Duodenal mucosa (tissue), 2 donors: ENCODE data around the gene RNU5B-1.

ENCODE experiments used
- H3K27ac ChIP-seq: one replicate; pipeline ENCODE4 v1.7.0; 2013; ENCODE audit warnings: low read depth, low read length
- H3K27me3 ChIP-seq, 2 donors: one replicate each; pipeline ENCODE4 v1.7.0; 2013; ENCODE audit warnings: low read length in 2 of 2, control low read depth in 1 of 2; ENCODE audit not compliant: insufficient read depth in 2 of 2, control insufficient read depth in 1 of 2
- H3K36me3 ChIP-seq, 2 donors: one replicate each; pipeline ENCODE4 v1.7.0; 2013; ENCODE audit warnings: low read length in 2 of 2, control low read depth in 1 of 2; ENCODE audit not compliant: insufficient read depth in 2 of 2, control insufficient read depth in 1 of 2
- H3K4me1 ChIP-seq, 2 donors: one replicate each; pipeline ENCODE4 v1.7.0; 2013; ENCODE audit warnings: low read length in 2 of 2, control low read depth in 1 of 2; ENCODE audit not compliant: insufficient read depth in 2 of 2, control insufficient read depth in 1 of 2
- H3K4me3 ChIP-seq, 2 donors: one replicate each; pipeline ENCODE4 v1.7.0; 2013; ENCODE audit warnings: low read length in 2 of 2, low read depth in 1 of 2
- H3K9ac ChIP-seq, 2 donors: one replicate each; pipeline ENCODE4 v1.7.0; 2013; ENCODE audit warnings: low read length in 2 of 2, low read depth in 1 of 2
- H3K9me3 ChIP-seq, 2 donors: one replicate each; pipeline ENCODE4 v1.7.0; 2013; ENCODE audit warnings: low read length in 2 of 2, control low read depth in 1 of 2; ENCODE audit not compliant: control insufficient read depth in 1 of 2

The RNU5B-1 gene

DNA sequence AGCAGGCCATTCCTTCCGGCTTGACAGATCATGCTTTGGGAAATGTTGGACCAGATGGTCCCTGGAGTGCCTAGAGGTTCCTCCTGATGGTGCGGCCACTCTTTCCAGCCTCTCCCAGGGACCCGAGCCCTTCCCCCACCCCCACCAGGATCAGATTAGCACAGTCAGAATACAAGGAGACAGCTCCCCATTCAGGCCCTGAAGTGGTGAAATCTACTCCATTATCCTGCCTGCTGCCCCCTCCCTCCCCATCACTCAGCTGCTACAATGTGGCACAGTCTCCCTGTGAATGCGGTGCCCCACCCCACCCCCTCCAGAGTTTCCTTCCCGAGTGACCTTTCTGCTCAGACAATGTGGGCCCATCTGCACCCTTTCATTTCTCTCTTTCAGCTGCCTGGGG, 29.4 kb downstream of the RNU5B-1 start:
- Histone ChIP-seq H3K4me1 (peaks cover 0 to 3% of the 10 kb centered on the region in 2 donors), H3K27ac (no peak overlapping the region), H3K9ac (no peak overlapping the region)

DNA sequence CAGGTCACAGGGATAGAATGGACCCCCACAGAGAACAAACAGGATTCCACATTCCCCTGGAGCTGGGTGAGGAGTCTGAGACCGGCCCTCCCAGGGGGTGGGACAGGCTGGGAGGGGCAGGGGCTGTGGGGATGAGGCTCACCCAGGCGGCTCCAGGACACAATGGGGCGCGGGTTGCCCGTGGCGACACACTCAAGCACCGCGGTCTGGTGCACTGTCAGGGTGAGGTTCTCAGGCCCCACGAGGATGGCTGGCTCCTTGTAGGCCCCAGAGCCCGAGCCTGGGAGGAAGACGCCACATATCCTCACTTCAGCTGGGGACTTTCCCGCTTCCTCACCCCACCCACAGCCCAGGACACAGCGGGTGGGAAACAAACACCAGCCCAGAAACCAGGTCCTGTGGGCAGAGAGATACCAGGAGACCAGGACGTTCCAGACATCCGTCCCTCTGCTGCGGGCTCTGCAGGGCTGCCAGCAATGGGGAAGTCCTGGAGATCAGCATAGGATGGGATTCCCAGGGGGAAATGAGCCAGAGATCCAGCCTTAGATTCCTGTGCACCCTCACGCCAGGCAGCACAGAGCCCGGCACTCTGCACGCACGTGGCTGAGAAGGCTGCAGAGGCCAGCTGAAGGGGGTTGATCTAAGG, 30.2 kb downstream of the RNU5B-1 start:
- Histone ChIP-seq H3K4me1 (peaks cover 0 to 3% of the 10 kb centered on the region in 2 donors), H3K9ac (no peak overlapping the region), H3K27ac (no peak overlapping the region), H3K27me3 (no peaks in the 10 kb centered on the region), H3K9me3 (no peaks in the 10 kb centered on the region), H3K36me3 (no peaks in the 10 kb centered on the region), H3K4me3 (no peak overlapping the region)

More for the DNA sequence above, 29.4 kb downstream of the RNU5B-1 start:
- Histone ChIP-seq H3K27me3 (no peaks in the 10 kb centered on the region), H3K4me3 (no peak overlapping the region), H3K9me3 (no peaks in the 10 kb centered on the region), H3K36me3 (no peaks in the 10 kb centered on the region)

DNA sequence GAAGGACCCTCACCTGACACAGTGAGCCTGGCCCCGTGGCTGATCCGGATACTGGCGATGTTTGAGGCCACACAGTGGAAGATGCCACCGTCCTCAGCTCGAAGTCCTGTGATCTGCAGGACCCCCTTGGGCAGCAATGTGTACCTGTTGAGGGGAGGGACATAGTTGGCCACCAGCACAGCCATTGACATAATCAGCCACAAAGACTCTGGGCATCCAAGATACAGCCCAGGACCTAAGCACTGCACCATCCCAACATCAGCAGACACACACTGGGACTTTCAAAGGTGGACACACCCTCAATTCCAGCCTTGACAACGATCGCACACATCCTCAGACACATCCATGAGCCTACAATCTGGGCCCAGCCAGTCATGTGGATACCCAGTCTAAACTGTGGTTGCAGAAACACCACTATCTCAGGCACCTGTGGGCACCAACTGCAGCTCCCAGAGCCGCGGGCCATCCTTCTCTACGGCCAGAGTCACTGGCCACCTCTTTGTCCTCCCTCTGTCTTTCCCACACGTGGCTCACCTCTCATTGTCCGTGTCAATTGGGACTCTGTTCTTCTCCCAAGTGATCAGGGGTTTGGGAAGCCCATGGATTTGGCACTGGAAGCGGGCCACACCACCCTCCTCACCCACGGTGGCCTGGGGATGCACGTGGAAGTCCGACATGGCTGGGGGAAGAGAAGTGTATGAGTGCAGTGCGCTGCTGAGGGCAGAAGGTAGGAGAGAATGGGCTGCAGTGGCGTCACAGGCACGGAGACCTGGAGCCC, 31.0 kb downstream of the RNU5B-1 start:
- peaks cover 0 to 3% of the 10 kb centered on the region in 2 donors for H3K4me1 ChIP-seq
- H3K27ac ChIP-seq, result no peak overlapping the region
- no peaks in the 10 kb centered on the region for H3K27me3 ChIP-seq

DNA sequence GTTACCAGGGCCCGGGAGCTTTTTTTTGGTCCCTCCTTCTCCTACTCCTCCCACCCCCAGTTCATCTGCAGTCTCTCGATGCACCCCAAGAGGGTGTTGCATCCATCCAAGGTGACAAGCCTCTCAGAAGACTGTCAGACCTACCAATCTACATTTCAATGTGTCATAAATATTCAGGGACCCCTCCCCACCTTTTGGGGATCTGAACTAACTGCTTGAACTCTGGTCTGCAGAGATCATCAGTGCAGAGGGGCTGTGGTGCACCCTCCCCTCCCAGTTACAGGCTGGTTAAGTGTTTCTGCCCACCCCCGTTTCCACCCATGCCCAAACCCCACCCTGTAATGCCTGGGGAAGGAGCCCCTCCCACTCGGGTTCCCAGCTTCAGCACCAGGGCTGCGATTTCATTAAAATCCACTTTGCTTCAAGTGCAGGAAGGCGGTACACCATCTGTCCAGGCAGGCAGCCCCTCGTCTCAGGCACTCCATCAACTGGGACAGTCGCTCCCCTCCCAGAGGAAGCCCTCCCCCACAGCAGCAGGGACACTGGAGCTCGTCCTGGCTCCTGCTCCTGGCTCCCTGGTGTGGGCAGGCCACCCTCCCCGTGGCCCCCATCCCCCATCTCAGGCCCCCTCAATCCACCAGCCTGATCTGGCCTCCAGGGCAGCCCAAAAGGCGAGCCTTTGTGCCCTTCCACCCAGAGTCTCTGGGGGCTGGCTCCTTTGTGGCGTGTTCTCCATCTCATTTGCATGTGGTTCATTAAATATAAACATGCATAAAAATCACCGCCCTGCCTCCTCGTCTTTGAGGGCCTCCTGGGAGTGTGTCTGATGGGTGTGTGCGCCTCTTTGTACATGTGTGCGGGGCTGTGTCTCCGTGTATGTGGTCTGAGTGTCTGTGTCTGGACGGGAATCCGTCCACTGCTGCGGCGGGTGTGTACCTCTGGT, 32.3 kb downstream of the RNU5B-1 start:
- Histone ChIP-seq H3K27me3 (no peaks in the 10 kb centered on the region), H3K4me3 (no peak overlapping the region), H3K9ac (no peak overlapping the region), H3K9me3 (no peaks in the 10 kb centered on the region), H3K27ac (no peak overlapping the region), H3K4me1 (peaks cover 0 to 3% of the 10 kb centered on the region in 2 donors), H3K36me3 (no peaks in the 10 kb centered on the region)

More for the DNA sequence above, 31.0 kb downstream of the RNU5B-1 start:
- Histone ChIP-seq H3K9me3 (no peaks in the 10 kb centered on the region), H3K36me3 (no peaks in the 10 kb centered on the region), H3K4me3 (no peak overlapping the region), H3K9ac (no peak overlapping the region)

DNA sequence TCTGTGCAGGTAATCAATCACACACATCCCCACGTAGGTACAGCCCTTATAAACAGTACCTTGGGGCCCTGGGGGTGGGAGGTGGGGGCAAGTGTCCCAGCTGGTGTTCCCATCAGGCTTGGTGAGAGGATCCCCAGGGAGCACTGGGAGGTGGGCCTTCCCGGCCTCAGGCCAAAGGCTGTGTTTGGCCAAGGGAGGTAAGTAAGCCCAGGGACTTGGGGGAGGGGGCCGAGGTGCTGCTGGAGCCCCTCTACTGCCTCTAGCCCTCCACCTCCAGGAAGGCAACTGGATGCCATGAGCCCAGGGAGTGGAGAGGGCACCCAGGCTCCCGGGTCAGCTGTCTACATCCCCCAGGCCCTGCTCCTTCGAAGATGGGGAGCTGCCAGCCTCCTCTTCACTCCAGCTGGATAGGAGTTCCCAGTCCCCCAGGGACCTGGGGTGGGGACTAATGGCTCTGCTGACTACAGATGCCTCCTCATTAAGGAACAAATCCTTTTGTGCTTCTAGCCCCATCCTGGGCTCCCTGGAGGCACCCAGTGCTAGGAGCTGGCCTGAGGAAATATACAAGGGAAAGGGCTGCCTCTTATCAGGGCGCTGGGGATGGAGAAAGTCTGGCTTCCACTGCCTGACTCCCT, 33.1 kb downstream of the RNU5B-1 start:
- Histone ChIP-seq H3K4me3 (no peak overlapping the region), H3K9ac (no peak overlapping the region), H3K4me1 (peaks cover 0 to 3% of the 10 kb centered on the region in 2 donors), H3K36me3 (no peaks in the 10 kb centered on the region), H3K27ac (no peak overlapping the region), H3K9me3 (no peaks in the 10 kb centered on the region), H3K27me3 (no peaks in the 10 kb centered on the region)

DNA sequence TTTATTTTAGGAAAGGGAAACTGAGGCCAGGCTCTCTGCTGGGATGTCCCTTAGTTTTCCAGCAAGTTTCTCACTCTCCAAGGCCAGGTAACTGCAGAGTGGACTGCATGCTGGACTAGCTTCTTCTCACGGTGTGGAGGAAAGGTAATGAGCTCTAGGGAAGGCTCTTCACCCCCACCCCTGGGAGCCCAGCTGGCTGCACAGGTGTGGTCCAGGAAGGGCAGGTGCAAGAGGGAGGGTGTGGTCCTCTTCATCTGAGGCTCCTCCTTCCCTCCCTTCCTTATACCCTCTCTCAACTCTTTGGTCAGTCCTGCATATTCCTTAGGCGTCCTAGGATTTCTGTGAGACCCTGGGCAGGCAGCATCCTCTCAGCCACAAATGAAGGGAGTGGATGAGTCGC, 33.9 kb downstream of the RNU5B-1 start:
- no peak overlapping the region for H3K27ac ChIP-seq
- no peaks in the 10 kb centered on the region for H3K36me3 ChIP-seq
- H3K4me1 ChIP-seq, result peaks cover 0 to 3% of the 10 kb centered on the region in 2 donors
- H3K4me3 ChIP-seq, result no peak overlapping the region
- no peaks in the 10 kb centered on the region for H3K9me3 ChIP-seq
- no peak overlapping the region for H3K9ac ChIP-seq
- H3K27me3 ChIP-seq, result no peaks in the 10 kb centered on the region

DNA sequence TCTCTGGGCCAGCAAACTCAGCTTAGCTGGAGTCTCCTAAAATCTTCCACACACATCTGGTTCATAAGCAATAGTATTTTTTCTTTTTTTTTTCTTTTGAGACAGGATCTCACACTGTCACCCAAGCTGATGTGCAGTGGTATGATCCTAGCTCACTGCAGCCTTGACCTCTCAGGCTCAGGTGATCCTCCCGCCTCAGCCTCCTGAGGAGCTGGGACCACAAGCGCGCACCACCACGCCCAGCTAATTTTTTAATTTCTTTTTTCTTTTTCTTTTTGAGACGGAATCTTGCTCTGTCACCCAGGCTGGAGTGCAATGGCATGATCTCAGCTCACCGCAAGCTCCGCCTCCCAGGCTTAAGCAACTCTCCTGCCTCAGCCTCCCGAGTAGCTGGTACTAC, 34.3 kb downstream of the RNU5B-1 start:
- Histone ChIP-seq H3K9me3 (no peaks in the 10 kb centered on the region), H3K4me1 (peaks cover 0 to 3% of the 10 kb centered on the region in 2 donors), H3K9ac (no peak overlapping the region), H3K4me3 (no peak overlapping the region), H3K27me3 (no peaks in the 10 kb centered on the region), H3K27ac (no peak overlapping the region), H3K36me3 (no peaks in the 10 kb centered on the region)

DNA sequence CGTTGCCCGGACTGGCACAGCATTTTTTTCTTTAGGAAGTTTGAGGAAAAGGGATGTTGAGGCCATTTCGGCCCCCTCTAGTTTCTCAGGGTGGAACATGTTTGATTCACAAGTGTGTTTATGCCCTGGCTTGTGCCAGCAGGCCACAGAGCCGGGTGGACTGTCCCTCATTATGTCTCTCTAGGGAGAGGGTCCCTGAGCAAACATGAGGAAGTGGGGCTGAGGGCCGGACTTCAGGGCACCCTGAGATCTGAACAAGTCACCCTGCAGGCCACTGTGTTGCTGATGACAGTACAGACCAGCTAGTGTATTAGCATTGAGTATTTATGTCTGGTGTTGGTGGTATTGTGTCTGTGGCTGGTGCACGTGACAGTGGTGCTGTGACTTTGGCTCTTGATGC, 34.9 kb downstream of the RNU5B-1 start:
- H3K36me3 ChIP-seq, result no peaks in the 10 kb centered on the region

DNA sequence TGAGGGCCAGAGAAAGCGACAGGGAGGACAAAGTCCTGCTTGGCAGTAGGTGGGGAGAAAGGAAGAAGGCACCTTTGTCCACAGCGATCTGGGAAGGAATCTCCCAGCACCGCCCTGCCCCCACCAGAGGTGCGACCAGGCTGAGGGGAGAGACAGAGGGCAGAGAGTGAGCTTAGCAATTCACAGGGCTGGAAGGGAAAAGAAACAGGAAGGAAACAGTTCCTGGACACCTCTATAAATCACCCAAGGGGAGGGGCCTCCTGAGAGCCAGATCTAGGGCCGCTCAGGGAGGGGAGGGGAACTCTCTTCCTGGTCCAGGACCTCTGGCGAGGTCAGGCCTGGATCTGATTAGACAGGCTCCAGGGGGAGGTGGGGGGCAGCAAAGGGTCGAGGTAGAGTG, 35.4 kb downstream of the RNU5B-1 start:
- H3K4me3 ChIP-seq, result no peak overlapping the region

More for the DNA sequence above, 34.9 kb downstream of the RNU5B-1 start:
- Histone ChIP-seq H3K9ac (no peak overlapping the region), H3K4me1 (peaks cover 0 to 3% of the 10 kb centered on the region in 2 donors), H3K27me3 (no peaks in the 10 kb centered on the region), H3K9me3 (no peaks in the 10 kb centered on the region), H3K27ac (no peak overlapping the region), H3K4me3 (no peak overlapping the region)

More for the DNA sequence above, 35.4 kb downstream of the RNU5B-1 start:
- H3K27ac ChIP-seq, result no peak overlapping the region
- no peaks in the 10 kb centered on the region for H3K9me3 ChIP-seq
- H3K4me1 ChIP-seq, result peaks cover 0 to 3% of the 10 kb centered on the region in 2 donors
- no peaks in the 10 kb centered on the region for H3K27me3 ChIP-seq
- H3K9ac ChIP-seq, result no peak overlapping the region
- H3K36me3 ChIP-seq, result no peaks in the 10 kb centered on the region
